GM23248 (cell line): ENCODE measurements around the gene ATP11C. TPM values are rescaled to one million over a fixed set of nuclear protein-coding genes. Genes with fewer than 3 reads are reported as not detected.

ENCODE experiments used
- DNase-seq: peaks from one replicate; pipeline ENCODE4 v3.0.0-alpha.2; 2015
- H2AFZ ChIP-seq: fragments of 200-600 bp; sonication (generic); 2 replicates; pipeline ENCODE4 v1.6.1; 2016; ENCODE audit warnings: antibody characterized with exemption
- H3F3A ChIP-seq: fragments of 200-600 bp; sonication (generic); 2 replicates; pipeline ENCODE4 v1.6.1; 2016; ENCODE audit warnings: mild to moderate bottlenecking, antibody characterized with exemption, mixed run types; ENCODE audit not compliant: insufficient read depth
- H3K27ac ChIP-seq: fragments of 200-600 bp; sonication (generic); 2 replicates; pipeline ENCODE4 v1.5.1; 2016; ENCODE audit warnings: mild to moderate bottlenecking
- H3K27me3 ChIP-seq: fragments of 200-600 bp; sonication (generic); replicated peaks from 2 replicates; pipeline ENCODE4 v1.6.1; 2016; ENCODE audit warnings: mild to moderate bottlenecking; ENCODE audit not compliant: insufficient read depth
- H3K36me3 ChIP-seq: fragments of 200-600 bp; sonication (generic); 2 replicates; pipeline ENCODE4 v1.6.1; 2016; ENCODE audit warnings: low read depth, mild to moderate bottlenecking
- H3K4me1 ChIP-seq: fragments of 200-600 bp; sonication (generic); 2 replicates; pipeline ENCODE4 v1.6.1; 2016; ENCODE audit warnings: mild to moderate bottlenecking; ENCODE audit not compliant: insufficient read depth
- H3K4me2 ChIP-seq: fragments of 200-600 bp; sonication (generic); one replicate; pipeline ENCODE4 v1.6.1; 2016; ENCODE audit warnings: mild to moderate bottlenecking; ENCODE audit not compliant: unreplicated experiment
- H3K4me3 ChIP-seq: fragments of 200-600 bp; sonication (generic); 2 replicates; pipeline ENCODE4 v1.5.1; 2016; ENCODE audit warnings: mild to moderate bottlenecking
- H3K79me2 ChIP-seq: fragments of 200-600 bp; sonication (generic); 2 replicates; pipeline ENCODE4 v1.6.1; 2016; ENCODE audit warnings: mild to moderate bottlenecking; ENCODE audit not compliant: insufficient read depth
- H3K9ac ChIP-seq: fragments of 200-600 bp; sonication (generic); 2 replicates; pipeline ENCODE4 v1.6.1; 2016; ENCODE audit warnings: mild to moderate bottlenecking
- H3K9me2 ChIP-seq: fragments of 200-600 bp; sonication (generic); 2 replicates; pipeline ENCODE4 v1.6.1; 2016; ENCODE audit warnings: mixed run types, mild to moderate bottlenecking, moderate library complexity; ENCODE audit not compliant: insufficient read depth
- H3K9me3 ChIP-seq: fragments of 200-600 bp; sonication (generic); one replicate; pipeline ENCODE4 v1.6.1; 2017; ENCODE audit warnings: low read depth
- H4K20me1 ChIP-seq: fragments of 200-600 bp; sonication (generic); 2 replicates; pipeline ENCODE4 v1.6.0; 2016; ENCODE audit not compliant: insufficient read depth
- EZH2 ChIP-seq: fragments of 200-600 bp; sonication (generic); IDR thresholded peaks from 2 replicates; pipeline ENCODE4 v1.6.1; 2018; ENCODE audit warnings: antibody characterized with exemption, mild to moderate bottlenecking; ENCODE audit not compliant: insufficient read depth, poor library complexity, severe bottlenecking
- EZH2phosphoT487 ChIP-seq: fragments of 200-600 bp; sonication (generic); IDR thresholded peaks from 2 replicates; pipeline ENCODE4 v1.6.1; 2018; ENCODE audit warnings: antibody characterized with exemption, moderate library complexity, mild to moderate bottlenecking, low read depth; ENCODE audit not compliant: insufficient read depth
- WGBS, 2 experiments: methylation state at CpG; one replicate each; pipeline ENCODE4 v1.1.6; 2015 to 2017; ENCODE audit warnings: low lambda C conversion rate in 2 of 2, low coverage in 1 of 2; ENCODE audit errors: missing lambda C conversion rate in 2 of 2; 5-methylcytosine and 5-hydroxymethylcytosine counted together
- in situ Hi-C: fragments of 300-500 bp; cut with MboI; formaldehyde crosslinking; loops from 2 replicates; pipeline ENCODE4 v1.15.0; 2020
- polyA plus RNA-seq: library from polyadenylated mRNA; unstranded; fragments of >200 nt; fragmentation: Nextera tagmentation; extraction: Ambion mirVana; gene quantifications from 2 replicates; pipeline ENCODE4 v1.2.1, GENCODE V29; 2016
- total RNA-seq: library from RNA; depleted of rRNA; stranded (reverse); fragments of >200 nt; shearing (Covaris generic); gene quantifications from 2 replicates; pipeline ENCODE4 v1.2.3, GENCODE V29; 2014; rRNA removed

Gene ATP11C
- 26.2 and 29.7 TPM in 2 replicates for total RNA-seq
- polyA plus RNA-seq, result 8.5 and 9.1 TPM in 2 replicates

DNA sequence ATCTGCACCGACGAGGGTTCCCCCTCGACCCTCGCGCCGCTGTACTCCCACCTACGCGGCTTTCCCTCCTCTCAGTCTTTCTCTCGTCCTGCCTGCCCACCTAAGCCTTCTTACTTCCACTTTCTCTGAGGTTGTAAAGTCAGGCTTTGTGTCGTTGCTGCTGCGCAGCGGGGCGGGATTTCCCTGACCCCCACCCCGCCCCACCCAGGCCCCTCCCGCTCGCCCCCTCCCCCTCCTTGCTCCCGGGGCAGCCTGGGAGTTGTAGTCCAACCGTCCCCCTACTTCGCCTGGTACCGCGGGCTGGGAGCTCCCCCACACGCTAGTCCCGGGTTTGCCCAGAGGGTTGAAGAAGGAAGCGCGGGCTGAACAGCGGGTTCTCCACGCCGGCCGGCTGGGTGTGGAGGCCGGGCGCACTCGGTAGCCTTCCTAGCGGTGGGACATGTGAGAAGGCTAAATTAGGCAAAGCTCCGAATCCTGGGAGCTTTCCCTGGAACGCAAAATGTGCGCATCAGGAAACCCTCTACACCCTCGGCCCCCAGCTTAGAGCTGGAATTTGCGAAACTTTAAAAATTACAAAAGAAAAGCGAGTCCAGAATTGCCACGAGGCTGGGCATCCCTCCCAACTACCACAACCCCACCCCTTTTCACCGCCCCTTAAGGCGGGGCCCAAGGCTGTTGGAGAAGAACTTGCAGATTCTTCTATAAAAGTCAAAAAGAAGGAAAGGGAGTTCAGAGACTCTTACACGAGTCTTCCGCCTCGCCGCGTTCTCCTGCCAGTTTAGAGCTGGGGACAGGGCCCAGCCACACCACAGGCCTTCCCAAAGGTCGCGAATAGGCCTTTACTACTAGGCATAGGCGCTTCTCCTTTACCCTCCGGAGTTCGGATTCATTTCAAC is at the start of gene ATP11C:
Gene ATP11C (minus strand): TSS at position 153 of the 896 bp plus-strand sequence. CDS start 1,011 bp downstream, outside the sequence.
- DNase-seq, result peak; percentile 87
- peak within 1 kb of the TSS; percentile 96 for H2AFZ ChIP-seq

GRCh38 chrX:139974471-139974870 is 41.6 kb upstream of the ATP11C start:
- H3K4me2 ChIP-seq, result no peak overlapping the region
- H3K27me3 ChIP-seq, result no peaks in the 10 kb centered on the region
- H3K4me1 ChIP-seq, result no peaks in the 10 kb centered on the region
- no peaks in the 10 kb centered on the region for H3K36me3 ChIP-seq
- no peak for DNase-seq
- no peak overlapping the region for H3K4me3 ChIP-seq
- in situ Hi-C loops, result loop anchor here (25.0 kb wide), 1 partner anchor 1212 kb away; no protein-coding TSS in a partner anchor
- H2AFZ ChIP-seq, result no peak overlapping the region
- H3K9ac ChIP-seq, result no peak overlapping the region
- TF ChIP-seq EZH2phosphoT487, result no peak
- TF ChIP-seq EZH2, result no peak
- no peak overlapping the region for H3K27ac ChIP-seq
- H3F3A ChIP-seq, result no peaks in the 10 kb centered on the region
- no peaks in the 10 kb centered on the region for H4K20me1 ChIP-seq
- no peaks in the 10 kb centered on the region for H3K79me2 ChIP-seq
- H3K9me3 ChIP-seq, result no peaks in the 10 kb centered on the region
- WGBS, 2 experiments, result 48 to 54% methylated on average over 3 of the region's 3 CpGs
- H3K9me2 ChIP-seq, result no peaks in the 10 kb centered on the region

More for the DNA sequence above, at the start of gene ATP11C:
- no peak for TF ChIP-seq EZH2
- no peak for TF ChIP-seq EZH2phosphoT487
- H3K36me3 ChIP-seq, result no peaks in the 10 kb centered on the region
- H3K9ac ChIP-seq, result peak within 1 kb of the TSS; percentile 99
- in situ Hi-C loops, result no loop called here
- H3K9me2 ChIP-seq, result no peaks in the 10 kb centered on the region
- no peaks in the 10 kb centered on the region for H3K4me1 ChIP-seq
- H4K20me1 ChIP-seq, result no peaks in the 10 kb centered on the region
- WGBS, 2 experiments, result 0 to 2% methylated on average over 30 to 48 of the region's 52 CpGs
- no peaks in the 10 kb centered on the region for H3K27me3 ChIP-seq
- H3K9me3 ChIP-seq, result no peaks in the 10 kb centered on the region
- H3K4me2 ChIP-seq, result peak within 1 kb of the TSS; percentile 83
- peaks cover 5% of the 10 kb centered on the region; the same call in 1 of the 2 replicates for H3F3A ChIP-seq
- peak within 1 kb of the TSS; percentile 99 for H3K27ac ChIP-seq
- peak within 1 kb of the TSS; percentile 87 for H3K4me3 ChIP-seq
- H3K79me2 ChIP-seq, result peaks cover 37% of the 10 kb centered on the region

DNA sequence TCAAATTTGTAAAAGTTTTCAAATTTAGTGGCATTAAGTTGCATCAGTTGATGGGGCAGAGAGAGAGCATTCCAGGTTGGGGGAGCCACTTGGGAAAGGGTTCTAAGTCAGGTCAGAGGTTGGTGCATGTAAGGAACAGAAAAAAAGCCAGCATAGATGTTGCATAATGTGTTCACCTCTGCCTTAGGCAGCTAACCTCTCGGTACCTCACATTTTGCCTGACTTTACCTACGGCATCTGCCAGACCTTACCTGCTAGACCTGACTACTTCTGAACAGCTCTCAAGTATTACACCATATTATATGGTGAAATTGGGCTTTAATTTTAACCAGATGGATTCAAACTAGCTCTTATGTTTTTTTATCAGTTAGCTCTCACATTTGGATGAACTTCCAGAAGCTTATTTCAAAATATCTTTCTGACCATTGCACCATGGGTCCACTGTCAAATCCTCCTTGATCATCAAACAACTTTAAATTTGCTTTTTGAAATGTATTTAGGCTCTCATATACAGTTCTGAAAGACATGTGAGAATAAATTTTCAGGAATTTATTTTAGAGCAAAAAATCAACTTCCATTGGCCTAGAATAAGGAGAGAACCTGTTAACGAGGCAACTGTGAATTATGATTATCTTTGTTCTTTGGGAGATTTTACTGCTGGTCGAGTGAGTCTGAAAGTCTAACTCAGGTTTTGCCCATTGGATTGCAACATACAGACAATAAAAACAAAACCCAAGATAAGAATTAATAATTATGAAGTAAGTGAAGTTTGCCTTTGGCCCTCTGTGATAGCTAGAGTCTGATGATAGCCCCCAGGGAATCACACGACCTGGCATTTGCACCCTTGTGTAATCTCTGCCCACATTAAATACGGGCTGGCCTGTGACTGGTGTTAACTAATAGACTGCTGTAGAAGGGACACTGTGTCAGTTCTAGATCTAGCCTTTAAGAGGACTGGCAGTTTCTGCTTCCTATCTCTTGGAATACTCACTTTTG is 40.1 kb upstream of the ATP11C start:
- WGBS, 2 experiments, result 67 to 70% methylated on average over 6 of the region's 6 CpGs
- no peaks in the 10 kb centered on the region for H3K36me3 ChIP-seq
- no peaks in the 10 kb centered on the region for H3K4me1 ChIP-seq
- no peak for DNase-seq
- no peaks in the 10 kb centered on the region for H3K9me2 ChIP-seq
- no peak overlapping the region for H3K27ac ChIP-seq
- no peaks in the 10 kb centered on the region for H3K27me3 ChIP-seq
- H3K9me3 ChIP-seq, result no peaks in the 10 kb centered on the region
- no peak overlapping the region for H2AFZ ChIP-seq
- TF ChIP-seq EZH2phosphoT487, result no peak
- TF ChIP-seq EZH2, result no peak
- no peaks in the 10 kb centered on the region for H4K20me1 ChIP-seq
- no peak overlapping the region for H3K9ac ChIP-seq
- no peaks in the 10 kb centered on the region for H3F3A ChIP-seq
- H3K79me2 ChIP-seq, result no peaks in the 10 kb centered on the region
- no peak overlapping the region for H3K4me2 ChIP-seq
- in situ Hi-C loops, result loop anchor here (25.0 kb wide), 1 partner anchor 1211 kb away; no protein-coding TSS in a partner anchor
- H3K4me3 ChIP-seq, result no peak overlapping the region

GRCh38 chrX:139972113-139972512 is 39.3 kb upstream of the ATP11C start:
- no peak overlapping the region for H3K9ac ChIP-seq
- no peak overlapping the region for H2AFZ ChIP-seq
- H4K20me1 ChIP-seq, result no peaks in the 10 kb centered on the region
- in situ Hi-C loops, result loop anchor here (25.0 kb wide), 1 partner anchor 1210 kb away; no protein-coding TSS in a partner anchor
- no peaks in the 10 kb centered on the region for H3F3A ChIP-seq
- H3K4me1 ChIP-seq, result no peaks in the 10 kb centered on the region
- H3K79me2 ChIP-seq, result no peaks in the 10 kb centered on the region
- H3K27me3 ChIP-seq, result no peaks in the 10 kb centered on the region
- WGBS, 2 experiments, result 25 to 26% methylated on average over 5 of the region's 5 CpGs
- TF ChIP-seq EZH2, result no peak
- H3K9me2 ChIP-seq, result no peaks in the 10 kb centered on the region
- H3K4me2 ChIP-seq, result no peak overlapping the region
- DNase-seq, result no peak
- no peak overlapping the region for H3K4me3 ChIP-seq
- H3K36me3 ChIP-seq, result no peaks in the 10 kb centered on the region
- H3K9me3 ChIP-seq, result no peaks in the 10 kb centered on the region
- no peak overlapping the region for H3K27ac ChIP-seq
